HEK293T (cell line): ENCODE data around the gene EDNRB.

ENCODE experiments used
- CTCF ChIA-PET: fragments of 350-600 bp; formaldehyde crosslinking; extraction: SDS; loops from one replicate; lab custom pipeline; 2021; ENCODE audit warnings: antibody characterized with exemption, inconsistent platforms; lab: Yijun Ruan, JAX
- POLR2A ChIA-PET: fragments of 350-600 bp; formaldehyde crosslinking; extraction: SDS; loops from one replicate; lab custom pipeline; 2020; ENCODE audit warnings: antibody characterized with exemption, inconsistent platforms; lab: Yijun Ruan, JAX
- DNase-seq: peaks from one replicate; pipeline ENCODE4 v3.0.0; 2012; ENCODE audit warnings: mixed read lengths; ENCODE audit errors: extremely low spot score
- ARNT ChIP-seq: fragments of 450-650 bp; IDR thresholded peaks from 2 replicates; pipeline ENCODE4 v1.6.1; 2017; ENCODE audit warnings: mild to moderate bottlenecking
- BHLHE40 ChIP-seq: fragments of 450-650 bp; IDR thresholded peaks from 2 replicates; pipeline ENCODE4 v1.6.1; 2016; ENCODE audit warnings: mild to moderate bottlenecking, moderate library complexity, borderline replicate concordance
- CTBP1 ChIP-seq: fragments of 450-650 bp; IDR thresholded peaks from 2 replicates; pipeline ENCODE4 v1.6.1; 2016; ENCODE audit warnings: borderline replicate concordance
- ELF4 ChIP-seq: fragments of 450-650 bp; IDR thresholded peaks from 2 replicates; pipeline ENCODE4 v1.6.1; 2017; ENCODE audit warnings: antibody characterized with exemption
- FOXA1 ChIP-seq: fragments of 450-650 bp; IDR thresholded peaks from 2 replicates; pipeline ENCODE4 v1.6.1; 2016; ENCODE audit warnings: mild to moderate bottlenecking
- FOXK2 ChIP-seq: fragments of 450-650 bp; IDR thresholded peaks from 2 replicates; pipeline ENCODE4 v1.6.1; 2016; ENCODE audit warnings: mild to moderate bottlenecking
- FOXM1 ChIP-seq: fragments of 450-650 bp; IDR thresholded peaks from 2 replicates; pipeline ENCODE4 v1.6.1; 2017; ENCODE audit warnings: mild to moderate bottlenecking, borderline replicate concordance
- HDGF ChIP-seq: fragments of 450-650 bp; IDR thresholded peaks from 2 replicates; pipeline ENCODE4 v1.6.1; 2017; ENCODE audit warnings: antibody characterized with exemption, borderline replicate concordance
- L3MBTL2 ChIP-seq: fragments of 450-650 bp; conservative IDR thresholded peaks from 2 replicates; pipeline ENCODE4 v1.6.1; 2016; ENCODE audit warnings: mild to moderate bottlenecking
- LEF1 ChIP-seq: fragments of 450-650 bp; IDR thresholded peaks from 2 replicates; pipeline ENCODE4 v1.6.1; 2017; ENCODE audit warnings: mild to moderate bottlenecking, borderline replicate concordance
- NFRKB ChIP-seq: fragments of 450-650 bp; IDR thresholded peaks from 2 replicates; pipeline ENCODE4 v1.6.1; 2016; ENCODE audit warnings: mild to moderate bottlenecking, moderate library complexity
- PKNOX1 ChIP-seq: fragments of 450-650 bp; IDR thresholded peaks from 2 replicates; pipeline ENCODE4 v1.6.1; 2016
- SP1 ChIP-seq: fragments of 450-650 bp; IDR thresholded peaks from 2 replicates; pipeline ENCODE4 v1.6.1; 2017
- SUZ12 ChIP-seq: fragments of 450-650 bp; IDR thresholded peaks from 2 replicates; pipeline ENCODE4 v1.6.1; 2016; ENCODE audit warnings: mild to moderate bottlenecking
- TARDBP ChIP-seq: fragments of 450-650 bp; IDR thresholded peaks from 2 replicates; pipeline ENCODE4 v1.6.1; 2016
- ZNF384 ChIP-seq: fragments of 450-650 bp; IDR thresholded peaks from 2 replicates; pipeline ENCODE4 v1.6.1; 2016

Gene EDNRB

GRCh38 chr13:77894743-77895142 is 23.9 kb downstream of the EDNRB start:
- no peak for DNase-seq
- ChIA-PET POLR2A (no interaction called here), CTCF (no interaction called here)
- no peak for TF ChIP-seq SUZ12
- TF ChIP-seq CTBP1, result no peak
- no peak for TF ChIP-seq FOXM1
- no peak for TF ChIP-seq LEF1

GRCh38 chr13:77893066-77893465 is 25.6 kb downstream of the EDNRB start:
- POLR2A ChIA-PET, result no interaction called here
- DNase-seq, result no peak
- CTCF ChIA-PET, result no interaction called here
- TF ChIP-seq SP1 (no peak), PKNOX1 (no peak), LEF1 (no peak), NFRKB (no peak), ARNT (no peak), TARDBP (no peak), HDGF (no peak), FOXA1 (no peak), L3MBTL2 (no peak), FOXK2 (no peak), ZNF384 (no peak), BHLHE40 (no peak), FOXM1 (no peak), ELF4 (no peak), CTBP1 (no peak)

- TF ChIP-seq SP1, result no peak
- no peak for TF ChIP-seq PKNOX1
- no peak for TF ChIP-seq ZNF384
- TF ChIP-seq FOXM1, result no peak
- no peak for TF ChIP-seq BHLHE40
- no peak for TF ChIP-seq ELF4
- TF ChIP-seq L3MBTL2, result no peak
- TF ChIP-seq HDGF, result no peak
- no peak for TF ChIP-seq FOXA1
- no peak for TF ChIP-seq TARDBP
- no peak for TF ChIP-seq NFRKB
- no peak for TF ChIP-seq LEF1
- TF ChIP-seq FOXK2, result no peak
- POLR2A ChIA-PET, result no interaction called here
- CTCF ChIA-PET, result no interaction called here
- DNase-seq, result no peak
Measured at GRCh38 chr13:77892491-77892890, 26.1 kb downstream of the EDNRB start.

GRCh38 chr13:77891486-77891885 is 27.1 kb downstream of the EDNRB start:
- TF ChIP-seq FOXA1, result no peak
- TF ChIP-seq SUZ12, result no peak
- no peak for TF ChIP-seq ELF4
- no peak for TF ChIP-seq HDGF
- no peak for TF ChIP-seq NFRKB
- no peak for TF ChIP-seq SP1
- no peak for TF ChIP-seq FOXK2
- CTCF ChIA-PET, result interaction anchor here (0.6 kb wide), 1 partner anchor 79 kb away, joined by 3 read pairs; no protein-coding TSS in a partner anchor
- DNase-seq, result no peak
- POLR2A ChIA-PET, result no interaction called here

- no peak for DNase-seq
- ChIA-PET POLR2A (no interaction called here), CTCF (interaction anchor here (0.6 kb wide), 1 partner anchor 79 kb away, joined by 3 read pairs; no protein-coding TSS in a partner anchor)
- TF ChIP-seq SP1 (no peak), NFRKB (no peak), SUZ12 (no peak), FOXA1 (no peak), FOXM1 (no peak), ZNF384 (no peak), TARDBP (no peak), HDGF (no peak), LEF1 (no peak), PKNOX1 (no peak), ELF4 (no peak), ARNT (no peak), CTBP1 (no peak), FOXK2 (no peak), BHLHE40 (no peak), L3MBTL2 (no peak)
Measured at GRCh38 chr13:77891041-77891440, 27.6 kb downstream of the EDNRB start.

GRCh38 chr13:77883328-77883727 is 35.3 kb downstream of the EDNRB start:
- CTCF ChIA-PET, result no interaction called here
- no peak for DNase-seq

More at GRCh38 chr13:77883328-77883727, 35.3 kb downstream of the EDNRB start:
- TF ChIP-seq PKNOX1 (no peak), L3MBTL2 (no peak), SP1 (no peak), ARNT (no peak), CTBP1 (no peak), NFRKB (no peak), HDGF (no peak), BHLHE40 (no peak), ZNF384 (no peak), FOXA1 (no peak), SUZ12 (no peak), LEF1 (no peak), TARDBP (no peak), FOXK2 (no peak), FOXM1 (no peak), ELF4 (no peak)
- POLR2A ChIA-PET, result no interaction called here
